GM21619 (cell line): ENCODE results near the gene FOXP1.

Source experiments
- ATAC-seq: cut with Tn5 transposase; IDR thresholded peaks from one replicate; pipeline ENCODE4 v1.9.1; 2021; ENCODE audit not compliant: unreplicated experiment

The FOXP1 gene

DNA sequence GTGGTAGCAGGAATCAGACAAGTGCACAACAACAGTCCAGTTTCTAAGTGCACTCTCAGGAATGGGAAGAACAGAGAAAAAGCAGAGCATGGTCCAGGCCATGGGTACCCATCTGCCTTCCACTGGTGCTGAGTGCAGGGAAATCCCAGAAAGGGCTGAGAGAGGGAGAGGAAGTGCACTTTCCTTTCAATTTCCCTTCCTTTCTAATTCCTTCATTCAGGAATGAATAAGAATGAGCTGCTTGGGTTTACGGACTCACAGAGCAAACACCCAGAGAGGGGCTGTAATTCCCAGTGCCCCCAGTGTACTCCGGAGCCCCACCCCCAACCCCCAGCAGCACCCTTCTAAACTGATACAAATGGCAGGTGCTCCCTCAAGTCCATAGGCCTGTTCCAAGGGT, 300.6 kb downstream of the FOXP1 start:
- no peak for ATAC-seq

- no peak for ATAC-seq
These were observed 302.2 kb downstream of the FOXP1 start for GRCh38 chr3:71281280-71281679.

DNA sequence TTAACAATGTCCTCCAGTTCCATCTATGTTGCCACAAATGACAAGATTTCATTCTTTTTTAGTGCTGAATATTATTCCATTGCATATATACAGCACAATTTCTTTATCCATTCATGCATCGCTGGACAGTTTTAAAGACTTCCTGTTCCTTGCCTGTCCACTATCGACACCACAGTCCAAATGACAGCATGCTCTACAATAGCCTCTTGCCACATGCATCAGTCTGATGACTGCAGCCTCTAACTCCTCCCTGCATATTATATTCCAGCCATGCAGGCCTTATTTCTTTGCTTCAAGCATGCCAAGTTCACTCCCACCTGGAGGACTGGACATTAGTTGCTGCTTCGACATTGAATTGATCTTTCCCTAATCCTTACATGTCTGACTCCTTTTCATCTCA, 306.2 kb downstream of the FOXP1 start:
- ATAC-seq: no peak

DNA sequence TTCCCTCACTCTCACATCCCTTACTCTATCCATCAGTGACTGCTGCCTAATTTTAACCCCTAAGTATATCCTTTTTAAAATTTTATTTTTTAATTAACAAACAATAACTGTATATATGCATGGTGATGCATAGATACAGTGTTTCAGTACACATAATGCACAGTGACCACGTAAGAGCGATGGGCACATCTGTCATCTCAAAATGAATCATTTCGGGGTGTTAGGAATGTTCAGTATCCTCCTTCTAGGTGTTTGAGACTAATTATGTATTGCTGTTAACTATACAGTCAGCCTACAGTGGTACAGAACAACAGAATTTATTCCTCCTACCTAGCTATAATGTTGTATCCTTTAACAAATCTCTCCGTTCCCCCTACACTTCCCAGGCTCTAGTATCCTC, 307.0 kb downstream of the FOXP1 start:
- ATAC-seq: no peak

DNA sequence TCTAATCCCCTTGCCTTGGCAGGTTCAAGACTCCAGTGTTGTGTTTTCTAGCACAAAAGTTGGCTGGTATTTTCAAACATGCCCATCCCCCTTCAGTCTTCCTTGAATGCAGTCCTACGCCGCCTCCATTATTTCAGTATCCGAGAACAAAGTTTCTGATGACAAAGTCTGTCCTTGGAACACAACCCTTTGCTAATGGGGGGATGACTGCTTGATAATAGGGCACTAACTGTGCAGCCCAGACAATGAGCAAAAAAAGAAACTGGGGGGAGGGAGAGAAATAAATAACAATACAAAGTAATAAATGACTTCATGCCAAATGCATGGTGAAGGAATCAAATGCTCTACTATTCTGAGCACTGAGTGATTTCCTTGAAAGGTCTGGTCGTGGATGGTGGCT, 310.1 kb downstream of the FOXP1 start:
- no peak for ATAC-seq

GRCh38 chr3:71271596-71271995, 311.9 kb downstream of the FOXP1 start:
- ATAC-seq: no peak

GRCh38 chr3:71269906-71270305, 313.6 kb downstream of the FOXP1 start:
- no peak for ATAC-seq

DNA sequence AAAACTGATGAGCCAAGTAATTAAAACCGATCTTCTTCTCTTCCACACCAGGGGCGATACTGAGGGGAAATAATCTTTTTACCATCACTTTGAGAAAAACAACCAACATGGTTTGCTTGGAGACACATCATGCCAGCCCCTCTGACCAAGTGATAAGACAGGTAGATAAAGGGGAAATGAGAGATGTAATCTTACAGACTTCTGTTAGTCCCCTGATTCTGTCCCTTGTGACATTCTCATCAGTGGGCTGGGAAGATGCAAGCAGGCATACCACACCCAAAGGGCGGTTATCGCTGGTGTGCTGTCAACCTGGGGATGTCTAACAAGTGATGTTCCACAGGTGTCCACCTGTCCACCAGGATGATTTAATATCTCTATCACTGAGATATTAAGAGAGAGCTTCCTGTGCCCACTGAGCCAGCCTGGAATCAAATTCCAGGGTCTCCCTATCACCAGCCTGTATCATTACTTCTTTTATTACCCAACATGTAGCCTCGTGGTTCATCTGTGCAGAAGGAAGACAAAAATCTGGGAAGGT, 315.0 kb downstream of the FOXP1 start:
- ATAC-seq: no peak

GRCh38 chr3:71266875-71267274, 316.7 kb downstream of the FOXP1 start:
- ATAC-seq: no peak

- ATAC-seq: no peak
These were observed 318.1 kb downstream of the FOXP1 start for GRCh38 chr3:71265365-71265915.

DNA sequence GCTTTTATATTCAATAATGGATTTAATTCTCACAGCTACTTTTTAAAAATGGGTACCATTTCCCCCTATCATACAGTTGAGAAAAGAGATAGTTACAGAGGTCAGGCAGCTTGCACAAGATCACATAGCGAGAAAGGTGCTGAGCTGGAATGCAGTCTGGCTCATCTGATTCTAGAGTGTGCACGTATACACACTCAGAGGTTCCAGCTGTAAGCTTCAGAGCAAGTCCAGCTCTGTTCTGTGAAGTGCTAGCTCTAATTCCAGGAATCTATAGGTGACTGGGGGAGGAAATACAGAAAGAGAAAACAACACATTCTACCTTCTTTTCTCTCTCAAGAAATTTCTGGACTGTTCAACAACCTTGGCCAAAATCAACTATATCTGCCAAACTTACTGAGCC, 318.7 kb downstream of the FOXP1 start:
- no peak for ATAC-seq

GRCh38 chr3:71262364-71263265, 320.9 kb downstream of the FOXP1 start:
- ATAC-seq: no peak

GRCh38 chr3:71260782-71261181, 322.7 kb downstream of the FOXP1 start:
- peak; percentile 55 for ATAC-seq

DNA sequence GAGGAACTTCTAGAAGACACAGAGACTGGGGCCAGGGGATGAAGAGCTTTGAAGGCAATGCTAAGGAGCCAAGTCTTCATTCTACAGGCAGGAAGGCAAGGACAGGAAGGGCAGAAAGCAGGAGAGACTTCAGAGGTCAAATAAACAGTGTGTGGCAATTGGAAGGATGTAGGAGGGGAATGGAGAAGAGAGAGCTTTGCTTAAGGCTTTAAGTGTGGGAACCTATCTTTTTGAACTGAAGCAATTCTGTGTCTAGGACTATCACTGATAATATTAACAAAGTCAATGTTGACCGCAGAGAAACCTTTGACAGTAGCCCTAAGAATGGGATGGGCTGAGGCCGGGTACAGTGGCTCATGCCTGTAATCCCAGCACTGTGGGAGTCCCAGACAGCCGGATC, 325.0 kb downstream of the FOXP1 start:
- no peak for ATAC-seq

DNA sequence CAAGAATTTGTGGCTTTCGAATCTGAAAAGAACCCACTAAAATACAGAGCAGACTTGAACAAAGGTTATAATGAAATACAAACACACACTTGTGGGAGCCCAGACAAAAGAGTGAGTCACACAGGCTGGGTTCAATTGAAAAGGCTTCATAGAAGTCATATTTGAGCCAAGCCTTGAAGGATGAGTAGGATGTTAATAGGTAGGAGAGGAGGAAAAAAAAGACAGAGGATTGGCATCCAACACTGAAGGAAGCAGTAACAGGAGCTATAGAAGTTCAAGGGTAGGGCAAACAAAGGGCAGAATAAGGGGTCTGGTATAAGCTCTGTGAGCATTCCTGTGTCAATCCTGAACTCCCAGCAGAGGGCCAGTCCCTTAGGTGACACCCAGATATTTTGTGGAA, 325.4 kb downstream of the FOXP1 start:
- no peak for ATAC-seq

GRCh38 chr3:71255498-71255897, 328.0 kb downstream of the FOXP1 start:
- no peak for ATAC-seq

DNA sequence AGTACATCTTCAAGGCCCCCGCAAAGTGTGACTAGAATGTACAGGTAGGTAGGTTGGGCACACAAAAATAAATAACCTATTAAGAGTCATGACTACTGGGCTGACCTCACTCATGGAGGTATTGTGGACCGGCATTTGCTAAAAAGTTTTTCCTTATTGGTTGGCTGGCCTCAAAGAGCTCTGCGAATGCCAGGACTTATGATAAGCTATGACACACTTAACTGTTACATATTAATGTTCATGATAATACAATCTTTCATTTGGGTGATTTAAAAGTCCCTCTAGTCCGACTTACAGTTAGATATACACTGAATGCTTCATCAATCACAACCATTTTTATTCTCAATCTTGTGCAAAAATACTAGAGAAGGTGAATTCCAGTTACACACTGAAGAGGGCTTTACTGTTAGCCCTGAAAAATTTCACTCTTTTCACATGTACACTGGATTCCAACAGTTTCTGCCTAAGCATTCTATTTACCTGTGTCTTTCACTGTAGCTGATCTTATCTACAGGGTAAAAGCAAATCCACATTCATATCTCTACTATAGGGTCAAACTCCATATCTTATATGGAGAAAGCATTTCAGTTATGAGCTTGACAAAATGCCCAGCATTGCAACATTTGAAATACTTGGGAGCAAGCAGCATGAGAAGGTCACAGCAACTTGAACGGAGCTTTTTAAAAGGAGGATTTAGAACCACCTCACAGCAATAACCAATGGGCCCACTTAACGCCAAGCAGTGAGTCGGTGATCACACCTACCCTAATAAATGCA, 329.1 kb downstream of the FOXP1 start:
- no peak for ATAC-seq

GRCh38 chr3:71253169-71253568, 330.4 kb downstream of the FOXP1 start:
- ATAC-seq: no peak

- no peak for ATAC-seq
These were observed 331.1 kb downstream of the FOXP1 start for GRCh38 chr3:71252466-71252865.

- no peak for ATAC-seq
These were observed 332.3 kb downstream of the FOXP1 start for GRCh38 chr3:71251156-71251775.

- ATAC-seq: no peak
These were observed 333.5 kb downstream of the FOXP1 start for GRCh38 chr3:71250026-71250425.
